OCI-LY7 (cell line): ENCODE data around the gene NUTM2F. TPM values are rescaled to one million over a fixed set of nuclear protein-coding genes. Genes with fewer than 3 reads are reported as not detected.

Experiments used
- BruUV-seq: library from RNA; stranded (reverse); fragments of 400-500 nt; replicated peaks from 2 replicates; lab custom pipeline; 2021; lab: Mats Ljungman, UMichigan
- CTCF ChIA-PET: fragments of 300-600 bp; sonication (Branson Sonifier 250); formaldehyde crosslinking; loops from one replicate; lab custom pipeline; 2022; ENCODE audit warnings: antibody characterized with exemption; ENCODE audit not compliant: unreplicated experiment; lab: Charles Lee
- POLR2A ChIA-PET: fragments of 300-600 bp; sonication (Branson Sonifier 250); formaldehyde crosslinking; loops from one replicate; lab custom pipeline; 2022; ENCODE audit warnings: antibody characterized with exemption; lab: Charles Lee
- DNase-seq: peaks from one replicate; pipeline ENCODE4 v3.0.0-alpha.2; 2015; ENCODE audit warnings: low spot score
- H2AFZ ChIP-seq: fragments of 200-600 bp; sonication (generic), shearing (Covaris generic); 2 replicates; pipeline ENCODE4 v1.6.1; 2014; ENCODE audit warnings: mild to moderate bottlenecking, antibody characterized with exemption, low read length, moderate library complexity
- H3K27ac ChIP-seq: fragments of 200-600 bp; sonication (generic); 2 replicates; pipeline ENCODE4 v1.5.1; 2014; ENCODE audit warnings: mixed run types, low read depth, mild to moderate bottlenecking, moderate library complexity, low read length, inconsistent platforms; ENCODE audit not compliant: poor library complexity, severe bottlenecking
- H3K36me3 ChIP-seq: fragments of 200-600 bp; sonication (generic); 2 replicates; pipeline ENCODE4 v1.6.1; 2014; ENCODE audit warnings: mild to moderate bottlenecking, antibody characterized with exemption, low read length, moderate library complexity, mixed read lengths; ENCODE audit not compliant: insufficient read depth
- H3K4me1 ChIP-seq: fragments of 200-600 bp; sonication (generic); 2 replicates; pipeline ENCODE4 v1.5.1; 2014; ENCODE audit warnings: mild to moderate bottlenecking, low read length; ENCODE audit not compliant: insufficient read depth, poor library complexity, severe bottlenecking
- H3K4me2 ChIP-seq: fragments of 200-600 bp; sonication (generic); 2 replicates; pipeline ENCODE4 v1.6.1; 2014; ENCODE audit warnings: mild to moderate bottlenecking, low read length
- H3K4me3 ChIP-seq: fragments of 200-600 bp; sonication (generic); 2 replicates; pipeline ENCODE4 v1.5.1; 2014; ENCODE audit warnings: mild to moderate bottlenecking, low read depth, low read length; ENCODE audit not compliant: poor library complexity, severe bottlenecking
- H3K79me2 ChIP-seq: fragments of 200-600 bp; sonication (generic); 2 replicates; pipeline ENCODE4 v1.6.1; 2016; ENCODE audit warnings: low read depth, mild to moderate bottlenecking, low read length, moderate library complexity, mixed read lengths; ENCODE audit not compliant: insufficient read depth
- H3K9me2 ChIP-seq: fragments of 200-600 bp; sonication (generic); 2 replicates; pipeline ENCODE4 v1.6.1; 2016; ENCODE audit warnings: mild to moderate bottlenecking, low read length, mixed read lengths; ENCODE audit not compliant: insufficient read depth
- H3K9me3 ChIP-seq: fragments of 200-600 bp; sonication (generic); 2 replicates; pipeline ENCODE4 v1.6.1; 2014; ENCODE audit warnings: mild to moderate bottlenecking, mixed run types, low read length, mixed read lengths
- H4K20me1 ChIP-seq: fragments of 200-600 bp; sonication (generic); 2 replicates; pipeline ENCODE4 v1.6.1; 2014; ENCODE audit warnings: mild to moderate bottlenecking, antibody characterized with exemption, low read length, moderate library complexity, mixed read lengths; ENCODE audit not compliant: insufficient read depth
- EZH2phosphoT487 ChIP-seq: fragments of 200-600 bp; sonication (generic); IDR thresholded peaks from 2 replicates; pipeline ENCODE4 v1.6.1; 2018; ENCODE audit warnings: low read depth, borderline replicate concordance, mild to moderate bottlenecking, mixed run types, antibody characterized with exemption, low read length, moderate library complexity, mixed read lengths
- intact Hi-C: fragments of 100-400 bp; cut with micrococcal nuclease; formaldehyde crosslinking; loops from one replicate; pipeline ENCODE4 v1.10.0; 2022; ENCODE audit not compliant: unreplicated experiment
- total RNA-seq, 2 experiments: library from RNA; depleted of rRNA in 1 of 2; stranded (reverse); fragments of >200 nt in 1 of 2; shearing (Covaris generic) in 1 of 2; gene quantifications; 2 replicates each; pipeline ENCODE4 v1.2.3, GENCODE V29; 2014 to 2022
- TF ChIP-seq, protein P1 (sequence below): fragments of 200-600 bp; sonication (generic); conservative IDR thresholded peaks from 2 replicates; pipeline ENCODE4 v1.5.1; 2014; ENCODE audit warnings: mild to moderate bottlenecking, antibody characterized with exemption, low read length, moderate library complexity, mixed read lengths

NUTM2F gene
- total RNA-seq, 2 experiments from 2014 or later = 0.06 TPM; not detected in 1

DNA sequence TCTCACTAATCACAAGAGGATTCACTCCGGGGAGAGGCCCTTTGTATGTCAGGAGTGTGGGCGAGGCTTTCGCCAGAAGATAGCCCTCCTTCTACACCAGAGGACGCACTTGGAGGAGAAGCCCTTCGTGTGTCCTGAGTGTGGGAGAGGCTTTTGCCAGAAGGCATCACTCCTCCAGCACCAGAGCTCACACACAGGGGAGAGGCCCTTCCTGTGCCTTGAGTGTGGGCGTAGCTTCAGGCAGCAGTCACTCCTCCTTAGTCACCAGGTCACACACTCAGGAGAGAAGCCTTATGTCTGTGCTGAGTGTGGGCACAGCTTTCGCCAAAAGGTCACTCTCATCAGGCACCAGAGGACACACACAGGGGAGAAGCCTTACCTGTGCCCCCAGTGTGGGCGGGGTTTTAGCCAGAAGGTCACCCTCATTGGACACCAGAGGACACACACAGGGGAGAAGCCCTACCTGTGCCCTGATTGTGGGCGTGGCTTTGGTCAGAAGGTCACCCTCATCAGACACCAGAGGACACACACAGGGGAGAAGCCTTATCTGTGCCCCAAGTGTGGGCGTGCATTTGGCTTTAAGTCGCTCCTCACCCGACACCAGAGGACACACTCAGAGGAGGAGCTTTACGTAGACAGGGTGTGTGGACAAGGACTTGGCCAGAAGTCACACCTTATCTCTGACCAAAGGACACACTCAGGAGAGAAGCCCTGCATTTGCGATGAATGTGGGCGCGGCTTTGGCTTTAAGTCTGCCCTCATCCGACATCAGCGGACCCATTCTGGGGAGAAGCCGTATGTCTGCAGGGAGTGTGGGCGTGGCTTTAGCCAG is 27.8 kb downstream of the NUTM2F start:
- H3K27ac ChIP-seq = no peak overlapping the region
- no TSS peak for BruUV-seq
- intact Hi-C loops = no loop called here
- no peak overlapping the region for H3K4me3 ChIP-seq
- H2AFZ ChIP-seq = no peak overlapping the region
- no peak overlapping the region for H3K4me2 ChIP-seq
- H3K9me2 ChIP-seq = no peaks in the 10 kb centered on the region
- H3K36me3 ChIP-seq = 0 out of 2 replicates have a peak, but pooled peaks cover 3% of the 10 kb centered on the region
- H3K4me1 ChIP-seq = no peaks in the 10 kb centered on the region
- no peak for DNase-seq
- POLR2A ChIA-PET = no interaction called here
- no peaks in the 10 kb centered on the region for H3K9me3 ChIP-seq
- H4K20me1 ChIP-seq = no peaks in the 10 kb centered on the region
- TF ChIP-seq, protein P1, sequence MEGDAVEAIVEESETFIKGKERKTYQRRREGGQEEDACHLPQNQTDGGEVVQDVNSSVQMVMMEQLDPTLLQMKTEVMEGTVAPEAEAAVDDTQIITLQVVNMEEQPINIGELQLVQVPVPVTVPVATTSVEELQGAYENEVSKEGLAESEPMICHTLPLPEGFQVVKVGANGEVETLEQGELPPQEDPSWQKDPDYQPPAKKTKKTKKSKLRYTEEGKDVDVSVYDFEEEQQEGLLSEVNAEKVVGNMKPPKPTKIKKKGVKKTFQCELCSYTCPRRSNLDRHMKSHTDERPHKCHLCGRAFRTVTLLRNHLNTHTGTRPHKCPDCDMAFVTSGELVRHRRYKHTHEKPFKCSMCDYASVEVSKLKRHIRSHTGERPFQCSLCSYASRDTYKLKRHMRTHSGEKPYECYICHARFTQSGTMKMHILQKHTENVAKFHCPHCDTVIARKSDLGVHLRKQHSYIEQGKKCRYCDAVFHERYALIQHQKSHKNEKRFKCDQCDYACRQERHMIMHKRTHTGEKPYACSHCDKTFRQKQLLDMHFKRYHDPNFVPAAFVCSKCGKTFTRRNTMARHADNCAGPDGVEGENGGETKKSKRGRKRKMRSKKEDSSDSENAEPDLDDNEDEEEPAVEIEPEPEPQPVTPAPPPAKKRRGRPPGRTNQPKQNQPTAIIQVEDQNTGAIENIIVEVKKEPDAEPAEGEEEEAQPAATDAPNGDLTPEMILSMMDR = no peak
- TF ChIP-seq EZH2phosphoT487 = no peak
- CTCF ChIA-PET = no interaction called here
- H3K79me2 ChIP-seq = no peaks in the 10 kb centered on the region

DNA sequence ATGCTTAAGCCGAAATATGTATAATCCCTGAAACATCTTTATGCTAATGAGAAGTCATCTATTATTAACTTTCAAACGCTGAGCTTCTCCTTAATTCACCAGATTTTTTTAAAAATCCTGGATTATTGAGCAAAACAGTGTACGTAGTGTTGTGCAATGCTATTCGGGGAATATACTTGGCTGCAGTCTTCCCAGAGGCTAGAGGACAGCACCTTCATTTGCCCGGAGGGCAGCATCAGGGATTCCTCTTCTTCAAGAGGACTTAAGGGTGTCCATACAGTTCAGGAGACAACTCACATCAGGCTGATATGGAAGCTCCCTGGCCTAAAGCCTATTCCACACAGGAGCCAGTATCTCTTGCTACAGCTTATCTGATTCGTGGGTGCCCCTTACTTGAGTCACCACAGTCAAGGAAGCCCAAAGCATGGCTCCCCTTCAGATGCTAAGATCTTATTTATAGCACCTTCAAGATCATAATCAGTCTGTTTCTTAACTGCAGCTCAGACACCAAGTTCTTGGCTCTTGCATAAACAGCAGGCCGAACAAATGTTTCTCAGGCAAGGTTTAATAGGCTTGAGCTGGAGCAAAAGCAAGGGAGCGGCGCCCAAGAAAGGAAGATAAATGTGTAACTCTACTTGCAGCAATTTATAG is 29.4 kb downstream of the NUTM2F start:
- BruUV-seq = no TSS peak
- no peak overlapping the region for H3K4me3 ChIP-seq
- H3K79me2 ChIP-seq = no peaks in the 10 kb centered on the region
- no peaks in the 10 kb centered on the region for H3K4me1 ChIP-seq
- H3K36me3 ChIP-seq = peaks cover 9% of the 10 kb centered on the region
- no peak overlapping the region for H2AFZ ChIP-seq
- TF ChIP-seq EZH2phosphoT487 = no peak
- TF ChIP-seq, protein P1 = no peak
- no peak for DNase-seq
- CTCF ChIA-PET = interaction anchor here (0.6 kb wide), 1 partner anchor 166 kb away, joined by 3 read pairs; no protein-coding TSS in a partner anchor
- H3K9me2 ChIP-seq = no peaks in the 10 kb centered on the region
- H3K4me2 ChIP-seq = no peak overlapping the region
- intact Hi-C loops = no loop called here
- POLR2A ChIA-PET = interaction anchor here (0.6 kb wide), 1 partner anchor 1265 kb away, joined by 3 read pairs; no protein-coding TSS in a partner anchor
- H4K20me1 ChIP-seq = no peaks in the 10 kb centered on the region
- H3K27ac ChIP-seq = no peak overlapping the region
- no peaks in the 10 kb centered on the region for H3K9me3 ChIP-seq
